HepG2 (cell line): ENCODE data around the gene INO80B. TPM values are rescaled to one million over a fixed set of nuclear protein-coding genes. Genes with fewer than 3 reads are reported as not detected.

Source experiments
- ATF1 ChIP-seq: IDR thresholded peaks from 2 replicates; pipeline ENCODE4 v1.6.1; 2016; ENCODE audit warnings: mild to moderate bottlenecking, control low read depth
- BRCA1 ChIP-seq: sonication (generic); formaldehyde crosslinking; IDR thresholded peaks from 2 replicates; pipeline ENCODE4 v1.4.0; 2020; ENCODE audit warnings: missing genetic modification reagents
- PAX8 ChIP-seq: sonication (generic); formaldehyde crosslinking; IDR thresholded peaks from 2 replicates; pipeline ENCODE4 v1.8.0; 2022; ENCODE audit warnings: mild to moderate bottlenecking, missing genetic modification reagents, borderline replicate concordance
- RBM22 ChIP-seq: fragments of 200-400 bp; formaldehyde crosslinking; optimal IDR thresholded peaks from 2 replicates; pipeline ENCODE3; 2017; ENCODE audit warnings: mild to moderate bottlenecking, low read length, moderate library complexity
- SCMH1 ChIP-seq: sonication (generic); formaldehyde crosslinking; IDR thresholded peaks from 2 replicates; pipeline ENCODE4 v1.9.0; 2021; ENCODE audit warnings: missing genetic modification reagents, mild to moderate bottlenecking, borderline replicate concordance
- SIN3A ChIP-seq: IDR thresholded peaks from 2 replicates; pipeline ENCODE4 v1.6.1; 2011; ENCODE audit warnings: low read depth, mild to moderate bottlenecking, control low read depth, low read length, borderline replicate concordance
- TMF1 ChIP-seq: sonication (generic); formaldehyde crosslinking; IDR thresholded peaks from 2 replicates; pipeline ENCODE4 v1.8.1; 2022; ENCODE audit warnings: low read depth, missing genetic modification reagents
- TP53 ChIP-seq: sonication (generic); formaldehyde crosslinking; conservative IDR thresholded peaks from 2 replicates; pipeline ENCODE4 v1.4.0; 2020; ENCODE audit warnings: missing genetic modification reagents
- ZBTB3 ChIP-seq: sonication (generic); formaldehyde crosslinking; IDR thresholded peaks from 2 replicates; pipeline ENCODE4 v1.4.0; 2020; ENCODE audit warnings: low read depth, mild to moderate bottlenecking, moderate library complexity, missing genetic modification reagents, borderline replicate concordance
- ZFP36 ChIP-seq: fragments of 150-350 bp; IDR thresholded peaks from 2 replicates; pipeline ENCODE4 v1.6.1; 2018; ENCODE audit warnings: borderline replicate concordance, low read length, low read depth; ENCODE audit not compliant: partially characterized antibody
- ZFP41 ChIP-seq: sonication (generic); formaldehyde crosslinking; IDR thresholded peaks from 2 replicates; pipeline ENCODE4 v1.4.0; 2020; ENCODE audit warnings: mild to moderate bottlenecking, missing genetic modification reagents, borderline replicate concordance
- ZMYM4 ChIP-seq: sonication (generic); formaldehyde crosslinking; IDR thresholded peaks from 2 replicates; pipeline ENCODE4 v1.8.1; 2023; ENCODE audit warnings: mild to moderate bottlenecking, missing genetic modification reagents
- ZNF180 ChIP-seq: sonication (generic); formaldehyde crosslinking; IDR thresholded peaks from 2 replicates; pipeline ENCODE4 v1.4.0; 2020; ENCODE audit warnings: low read depth, missing genetic modification reagents, borderline replicate concordance
- ZNF251 ChIP-seq: sonication (generic); formaldehyde crosslinking; IDR thresholded peaks from 2 replicates; pipeline ENCODE4 v1.9.0; 2021; ENCODE audit warnings: mild to moderate bottlenecking, missing genetic modification reagents
- ZNF274 ChIP-seq: sonication (generic); formaldehyde crosslinking; IDR thresholded peaks from 2 replicates; pipeline ENCODE4 v1.5.1; 2020; ENCODE audit warnings: mild to moderate bottlenecking, missing genetic modification reagents
- ZNF382 ChIP-seq: sonication (generic); formaldehyde crosslinking; IDR thresholded peaks from 2 replicates; pipeline ENCODE4 v1.5.0; 2020; ENCODE audit warnings: missing genetic modification reagents, mild to moderate bottlenecking, borderline replicate concordance
- ZNF549 ChIP-seq: sonication (generic); formaldehyde crosslinking; IDR thresholded peaks from 2 replicates; pipeline ENCODE4 v1.5.0; 2020; ENCODE audit warnings: missing genetic modification reagents
- ZNF629 ChIP-seq: sonication (generic); formaldehyde crosslinking; conservative IDR thresholded peaks from 2 replicates; pipeline ENCODE4 v1.5.0; 2020; ENCODE audit warnings: missing genetic modification reagents
- polyA plus RNA-seq, 8 experiments: library from polyadenylated mRNA; depleted of rRNA in 3 of 8; stranded (reverse) in 7 of 8; unstranded in 1 of 8; fragments of >200 nt; fragmentation: Illumina TruSeq in 4 of 8; extraction: Trizol in 4 of 8; gene quantifications; 2 replicates each; pipeline versions ENCODE4 v1.2.1 to v1.2.3, GENCODE V29; 2011 to 2016; ENCODE audit warnings: low read depth in 4 of 8, missing spikeins in 1 of 8, mixed read lengths in 1 of 8; ENCODE audit not compliant: insufficient read depth in 1 of 8
- total RNA-seq, 5 experiments: library from RNA; depleted of rRNA; stranded (reverse); fragments of >200 nt; fragmentation: Illumina TruSeq; extraction: Trizol; gene quantifications; 2 replicates each; pipeline ENCODE4 v1.2.3, GENCODE V29; 2016; ENCODE audit warnings: low read depth in 1 of 5
- TF ChIP-seq, protein P1 (sequence below): IDR thresholded peaks from 2 replicates; pipeline ENCODE4 v1.6.1; 2016; ENCODE audit warnings: mild to moderate bottlenecking
- TF ChIP-seq, protein P2 (sequence below): IDR thresholded peaks from 2 replicates; pipeline ENCODE4 v1.6.1; 2016; ENCODE audit warnings: control low read depth

INO80B gene
- total and polyA plus RNA-seq, 2 of the 13 experiments (the other 11 are each of a cell fraction or from before 2014, with no cell fraction given) = 6.2 to 14.5 TPM

DNA sequence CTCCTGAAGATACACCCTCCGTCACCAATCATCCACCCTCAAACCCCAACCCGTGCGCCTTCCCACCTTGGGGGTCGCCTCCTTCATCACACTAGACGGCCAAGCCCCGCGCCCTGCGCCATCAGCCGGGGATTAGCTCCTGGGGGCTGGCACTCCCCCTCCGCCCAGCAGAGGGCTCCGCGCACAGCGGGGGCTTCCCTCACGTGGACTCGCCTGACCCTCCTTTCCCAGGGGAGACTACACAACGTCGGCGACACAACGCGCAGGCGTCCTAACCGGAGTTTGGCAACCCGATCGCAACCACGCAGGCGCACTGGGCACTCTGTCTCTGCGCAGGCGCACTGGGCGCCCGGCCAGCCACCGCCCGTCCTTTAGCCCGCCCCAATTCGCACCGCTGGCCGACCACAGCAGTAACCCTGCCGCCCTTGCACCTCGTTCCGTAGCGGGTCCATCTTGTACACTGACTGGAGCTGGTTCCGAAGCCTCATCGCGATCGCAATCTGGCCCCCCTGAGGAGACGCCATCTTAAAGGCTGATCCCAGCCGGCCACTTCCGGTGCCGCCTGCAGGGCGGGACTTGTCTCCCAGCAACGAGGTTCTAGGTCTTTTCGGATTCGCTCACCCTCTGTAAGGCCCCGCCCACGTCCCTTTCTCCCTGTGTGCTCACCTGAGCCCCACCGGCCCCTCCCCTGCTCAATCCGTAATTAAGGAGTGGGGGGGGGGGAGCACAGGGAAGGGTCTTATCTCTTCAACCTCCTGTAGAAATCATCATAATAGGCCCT lies 52.4 kb downstream of the INO80B start, which contains the start of gene PCGF1 (continued):
- TF ChIP-seq PAX8 (CRISPR knock-in tag) (peak; percentile 93; the same call in 1 of the 2 replicates), ZFP41 (CRISPR knock-in tag) (no peak), RBM22 (peak; percentile 85), ZFP36 (no peak), TP53 (CRISPR knock-in tag) (0 out of 2 replicates have a peak, but pooled peaks have one; percentile 19), SIN3A (0 out of 2 replicates have a peak, but pooled peaks have one; percentile 15), ZNF629 (no peak; the same call in 1 of the 2 replicates), ZNF382 (CRISPR knock-in tag) (no peak), ZMYM4 (CRISPR knock-in tag) (peak; percentile 94), ATF1 (no peak), ZNF274 (peak; percentile 83), ZNF180 (CRISPR knock-in tag) (no peak; the same call in 1 of the 2 replicates), TMF1 (CRISPR knock-in tag) (no peak), ZNF549 (no peak), ZBTB3 (peak; percentile 91; the same call in 1 of the 2 replicates), SCMH1 (no peak), BRCA1 (CRISPR knock-in tag) (peak; percentile 70), ZNF251 (CRISPR knock-in tag) (no peak; the same call in 1 of the 2 replicates)
- TF ChIP-seq, protein P1, sequence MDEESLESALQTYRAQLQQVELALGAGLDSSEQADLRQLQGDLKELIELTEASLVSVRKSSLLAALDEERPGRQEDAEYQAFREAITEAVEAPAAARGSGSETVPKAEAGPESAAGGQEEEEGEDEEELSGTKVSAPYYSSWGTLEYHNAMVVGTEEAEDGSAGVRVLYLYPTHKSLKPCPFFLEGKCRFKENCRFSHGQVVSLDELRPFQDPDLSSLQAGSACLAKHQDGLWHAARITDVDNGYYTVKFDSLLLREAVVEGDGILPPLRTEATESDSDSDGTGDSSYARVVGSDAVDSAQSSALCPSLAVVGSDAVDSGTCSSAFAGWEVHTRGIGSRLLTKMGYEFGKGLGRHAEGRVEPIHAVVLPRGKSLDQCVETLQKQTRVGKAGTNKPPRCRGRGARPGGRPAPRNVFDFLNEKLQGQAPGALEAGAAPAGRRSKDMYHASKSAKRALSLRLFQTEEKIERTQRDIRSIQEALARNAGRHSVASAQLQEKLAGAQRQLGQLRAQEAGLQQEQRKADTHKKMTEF (CRISPR knock-in tag) = peak; percentile 84
- TF ChIP-seq, protein P2, sequence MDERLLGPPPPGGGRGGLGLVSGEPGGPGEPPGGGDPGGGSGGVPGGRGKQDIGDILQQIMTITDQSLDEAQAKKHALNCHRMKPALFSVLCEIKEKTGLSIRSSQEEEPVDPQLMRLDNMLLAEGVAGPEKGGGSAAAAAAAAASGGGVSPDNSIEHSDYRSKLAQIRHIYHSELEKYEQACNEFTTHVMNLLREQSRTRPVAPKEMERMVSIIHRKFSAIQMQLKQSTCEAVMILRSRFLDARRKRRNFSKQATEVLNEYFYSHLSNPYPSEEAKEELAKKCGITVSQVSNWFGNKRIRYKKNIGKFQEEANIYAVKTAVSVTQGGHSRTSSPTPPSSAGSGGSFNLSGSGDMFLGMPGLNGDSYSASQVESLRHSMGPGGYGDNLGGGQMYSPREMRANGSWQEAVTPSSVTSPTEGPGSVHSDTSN = no peak; the same call in 1 of the 2 replicates
